Trophoblast cell (in vitro differentiated cells and primary cell): ENCODE data around the gene ABITRAM.

ENCODE experiments used
- DNase-seq, 2 donors: peaks; one replicate each; pipeline ENCODE4 v3.0.0-alpha.2; 2016
- H2AFZ ChIP-seq: 2 replicates; pipeline ENCODE4 v1.6.1; 2013; ENCODE audit warnings: low read length, moderate library complexity, mild to moderate bottlenecking; ENCODE audit not compliant: insufficient read depth, poor library complexity
- H2AK5ac ChIP-seq: 2 replicates; pipeline ENCODE4 v1.6.1; 2013; ENCODE audit warnings: mild to moderate bottlenecking, low read length
- H2BK120ac ChIP-seq: 2 replicates; pipeline ENCODE4 v1.6.1; 2013; ENCODE audit warnings: low read length, mild to moderate bottlenecking, moderate library complexity; ENCODE audit not compliant: insufficient read depth, poor library complexity
- H2BK12ac ChIP-seq: 2 replicates; pipeline ENCODE4 v1.6.1; 2013; ENCODE audit warnings: mild to moderate bottlenecking, low read length, moderate library complexity
- H2BK5ac ChIP-seq: 2 replicates; pipeline ENCODE4 v1.6.1; 2013; ENCODE audit warnings: low read length, low read depth, moderate library complexity, mild to moderate bottlenecking; ENCODE audit not compliant: poor library complexity
- H3K14ac ChIP-seq: 2 replicates; pipeline ENCODE4 v1.6.1; 2013; ENCODE audit warnings: mild to moderate bottlenecking, low read length
- H3K18ac ChIP-seq: 2 replicates; pipeline ENCODE4 v1.6.1; 2013; ENCODE audit warnings: mild to moderate bottlenecking, low read length
- H3K23ac ChIP-seq: 2 replicates; pipeline ENCODE4 v1.6.1; 2013; ENCODE audit warnings: low read length
- H3K27ac ChIP-seq: 2 replicates; pipeline ENCODE4 v1.5.1; 2013; ENCODE audit warnings: low read depth, mild to moderate bottlenecking, inconsistent platforms, low read length, moderate library complexity
- H3K27me3 ChIP-seq: 2 replicates; pipeline ENCODE4 v1.6.1; 2013; ENCODE audit warnings: inconsistent platforms, mild to moderate bottlenecking, low read length, moderate library complexity; ENCODE audit not compliant: insufficient read depth
- H3K36me3 ChIP-seq, 2 experiments: 1 replicate in 1 of 2; 2 replicates in 1 of 2; pipeline ENCODE4 v1.6.1; 2013; ENCODE audit warnings: low read length in 2 of 2, mild to moderate bottlenecking in 2 of 2, moderate library complexity in 1 of 2; ENCODE audit not compliant: insufficient read depth in 2 of 2, control insufficient read depth in 1 of 2
- H3K4ac ChIP-seq: 2 replicates; pipeline ENCODE4 v1.6.1; 2013; ENCODE audit warnings: low read depth, mild to moderate bottlenecking, low read length, moderate library complexity
- H3K4me1 ChIP-seq, 2 experiments: 1 replicate in 1 of 2; 2 replicates in 1 of 2; pipeline ENCODE4 v1.6.1; 2013; ENCODE audit warnings: low read length in 2 of 2, mild to moderate bottlenecking in 2 of 2, moderate library complexity in 1 of 2; ENCODE audit not compliant: insufficient read depth in 2 of 2, control insufficient read depth in 1 of 2
- H3K4me2 ChIP-seq: 2 replicates; pipeline ENCODE4 v1.6.1; 2013; ENCODE audit warnings: inconsistent platforms, mild to moderate bottlenecking, low read length, moderate library complexity
- H3K4me3 ChIP-seq: 2 replicates; pipeline ENCODE4 v1.5.1; 2013; ENCODE audit warnings: mild to moderate bottlenecking, low read depth, low read length, inconsistent platforms
- H3K79me1 ChIP-seq: one replicate; pipeline ENCODE4 v1.6.1; 2013; ENCODE audit warnings: low read length
- H3K79me2 ChIP-seq: 2 replicates; pipeline ENCODE4 v1.6.1; 2013; ENCODE audit warnings: low read length, mild to moderate bottlenecking; ENCODE audit not compliant: control insufficient read depth, insufficient read depth, poor library complexity
- H3K9ac ChIP-seq: 2 replicates; pipeline ENCODE4 v1.6.1; 2013; ENCODE audit warnings: mild to moderate bottlenecking, low read length
- H3K9me3 ChIP-seq: 2 replicates; pipeline ENCODE4 v1.6.1; 2013; ENCODE audit warnings: low read depth, mild to moderate bottlenecking, control low read depth, inconsistent platforms, low read length; ENCODE audit not compliant: insufficient read depth
- H4K12ac ChIP-seq: 2 replicates; pipeline ENCODE4 v1.6.1; 2013; ENCODE audit warnings: low read depth, mild to moderate bottlenecking, low read length, moderate library complexity
- H4K8ac ChIP-seq: 2 replicates; pipeline ENCODE4 v1.6.1; 2013; ENCODE audit warnings: low read depth, mild to moderate bottlenecking, low read length, moderate library complexity
- H4K91ac ChIP-seq: one replicate; pipeline ENCODE4 v1.6.1; 2013; ENCODE audit warnings: low read depth, mild to moderate bottlenecking, low read length, moderate library complexity
- WGBS: extraction: QIAGEN DNeasy Blood & Tissue Kit; methylation state at CpG from one replicate; pipeline ENCODE4 v1.1.7; 2013; ENCODE audit warnings: missing lambda C conversion rate; ENCODE audit not compliant: insufficient read length, insufficient coverage; ENCODE audit errors: extremely low coverage; 5-methylcytosine and 5-hydroxymethylcytosine counted together

The ABITRAM gene

GRCh38 chr9:108910402-108910801, 23.8 kb upstream of the ABITRAM start:
- H4K8ac ChIP-seq = no peak overlapping the region
- H2AK5ac ChIP-seq = no peak overlapping the region
- no peaks in the 10 kb centered on the region for H3K79me2 ChIP-seq

DNA sequence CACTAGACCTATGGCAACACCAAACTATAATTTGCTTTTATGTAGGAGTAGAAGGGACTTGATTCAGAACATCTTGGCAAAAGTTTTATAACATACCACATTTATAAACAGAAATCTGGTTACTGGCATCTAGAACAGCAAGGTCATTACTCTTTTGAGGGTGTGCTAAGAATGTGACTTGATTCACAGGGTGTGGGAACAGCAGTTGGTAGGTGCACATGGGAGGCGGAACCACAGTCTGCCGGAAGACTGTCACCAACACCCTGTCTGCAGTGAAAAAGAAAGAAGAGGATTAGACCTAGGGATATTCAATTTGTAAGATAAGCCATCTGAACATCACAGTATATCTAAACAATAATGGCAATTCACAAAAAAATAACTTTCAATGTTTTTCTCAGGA, 23.3 kb upstream of the ABITRAM start:
- no peak overlapping the region for H3K23ac ChIP-seq
- H2AFZ ChIP-seq = no peak overlapping the region
- H2AK5ac ChIP-seq = no peak overlapping the region
- H3K9me3 ChIP-seq = no peaks in the 10 kb centered on the region
- H3K36me3 ChIP-seq = peaks cover 11 to 31% of the 10 kb centered on the region in 2 experiments
- H3K9ac ChIP-seq = no peak overlapping the region
- H4K91ac ChIP-seq = no peak overlapping the region
- H2BK120ac ChIP-seq = no peak overlapping the region
- H3K4ac ChIP-seq = no peak overlapping the region
- H4K8ac ChIP-seq = no peak overlapping the region
- no peak overlapping the region for H3K4me3 ChIP-seq
- DNase-seq = no peak
- no peak overlapping the region for H3K18ac ChIP-seq
- H3K27me3 ChIP-seq = no peaks in the 10 kb centered on the region
- H3K27ac ChIP-seq = no peak overlapping the region
- H3K4me1 ChIP-seq = no peaks in the 10 kb centered on the region
- no peak overlapping the region for H3K4me2 ChIP-seq
- H3K14ac ChIP-seq = no peak overlapping the region
- H3K79me1 ChIP-seq = no peaks in the 10 kb centered on the region
- no peak overlapping the region for H2BK12ac ChIP-seq
- H3K79me2 ChIP-seq = no peaks in the 10 kb centered on the region
- no CpG with 5 or more reads among the region's 2 CpGs for WGBS
- no peak overlapping the region for H4K12ac ChIP-seq
- H2BK5ac ChIP-seq = no peak overlapping the region

More at GRCh38 chr9:108910402-108910801, 23.8 kb upstream of the ABITRAM start:
- H3K9me3 ChIP-seq = no peaks in the 10 kb centered on the region
- H3K23ac ChIP-seq = no peak overlapping the region
- H3K4me1 ChIP-seq = no peaks in the 10 kb centered on the region
- no peak overlapping the region for H2BK12ac ChIP-seq
- H3K4ac ChIP-seq = no peak overlapping the region
- no peak overlapping the region for H2AFZ ChIP-seq
- H3K18ac ChIP-seq = no peak overlapping the region
- DNase-seq = no peak
- H4K12ac ChIP-seq = no peak overlapping the region
- no peak overlapping the region for H3K4me2 ChIP-seq
- H2BK5ac ChIP-seq = no peak overlapping the region
- no peak overlapping the region for H3K9ac ChIP-seq
- no peak overlapping the region for H3K4me3 ChIP-seq
- H3K27me3 ChIP-seq = no peaks in the 10 kb centered on the region
- H3K27ac ChIP-seq = no peak overlapping the region
- peaks cover 11 to 30% of the 10 kb centered on the region in 2 experiments for H3K36me3 ChIP-seq
- H4K91ac ChIP-seq = no peak overlapping the region
- no peaks in the 10 kb centered on the region for H3K79me1 ChIP-seq
- H3K14ac ChIP-seq = no peak overlapping the region
- H2BK120ac ChIP-seq = no peak overlapping the region

- H4K8ac ChIP-seq = no peak overlapping the region
- H2AFZ ChIP-seq = no peak overlapping the region
- no peak overlapping the region for H3K4me2 ChIP-seq
- no peak overlapping the region for H4K91ac ChIP-seq
- H3K9ac ChIP-seq = no peak overlapping the region
- no peak for DNase-seq
- H3K4me3 ChIP-seq = no peak overlapping the region
- no CpG with 5 or more reads among the region's 1 CpG for WGBS
- no peak overlapping the region for H2BK12ac ChIP-seq
- H3K27ac ChIP-seq = no peak overlapping the region
- H3K79me2 ChIP-seq = no peaks in the 10 kb centered on the region
- H3K4me1 ChIP-seq = no peaks in the 10 kb centered on the region
- no peak overlapping the region for H3K4ac ChIP-seq
- H3K79me1 ChIP-seq = no peaks in the 10 kb centered on the region
- H3K9me3 ChIP-seq = no peaks in the 10 kb centered on the region
- no peak overlapping the region for H2BK120ac ChIP-seq
- H3K36me3 ChIP-seq = peaks cover 9 to 28% of the 10 kb centered on the region in 2 experiments
- H3K14ac ChIP-seq = no peak overlapping the region
- no peak overlapping the region for H2BK5ac ChIP-seq
- no peak overlapping the region for H4K12ac ChIP-seq
- H3K27me3 ChIP-seq = no peaks in the 10 kb centered on the region
- no peak overlapping the region for H3K23ac ChIP-seq
- H2AK5ac ChIP-seq = no peak overlapping the region
- H3K18ac ChIP-seq = no peak overlapping the region
Measured at GRCh38 chr9:108911820-108912219, 22.4 kb upstream of the ABITRAM start.

DNA sequence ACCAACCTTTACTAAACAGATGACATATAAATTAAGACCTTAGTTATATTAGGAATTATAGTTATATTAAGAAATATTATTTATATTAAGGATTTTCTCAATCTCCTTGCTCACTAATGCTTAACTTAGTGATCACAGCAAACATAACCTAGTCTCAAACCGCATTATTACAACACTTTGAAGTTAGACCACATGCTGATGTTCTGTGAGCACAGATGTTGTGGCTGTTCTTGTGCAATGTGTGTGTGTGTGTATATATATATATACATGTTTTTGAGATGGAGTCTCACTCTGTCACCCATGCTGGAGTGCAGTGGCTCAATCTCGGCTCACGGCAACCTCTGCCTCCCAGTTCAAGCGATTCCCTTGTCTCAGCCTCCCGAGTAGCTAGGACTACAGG, 20.8 kb upstream of the ABITRAM start:
- Histone ChIP-seq H4K12ac (no peak overlapping the region), H4K91ac (no peak overlapping the region), H3K18ac (no peak overlapping the region), H2BK12ac (no peak overlapping the region), H3K9me3 (no peaks in the 10 kb centered on the region), H2AK5ac (no peak overlapping the region), H3K27me3 (no peaks in the 10 kb centered on the region), H2BK120ac (no peak overlapping the region), H3K9ac (no peak overlapping the region), H2BK5ac (no peak overlapping the region), H3K4me2 (no peak overlapping the region), H3K79me2 (no peaks in the 10 kb centered on the region), H3K27ac (no peak overlapping the region), H4K8ac (no peak overlapping the region), H3K4me3 (no peak overlapping the region), H2AFZ (no peak overlapping the region), H3K23ac (no peak overlapping the region), H3K14ac (no peak overlapping the region), H3K4me1 (no peaks in the 10 kb centered on the region), H3K36me3 (peaks cover 12 to 21% of the 10 kb centered on the region in 2 experiments), H3K79me1 (no peaks in the 10 kb centered on the region), H3K4ac (no peak overlapping the region)
- no peak for DNase-seq
- no CpG with 5 or more reads among the region's 5 CpGs for WGBS
